Measurements from ENCODE around the gene ZBTB32. TPM values are rescaled to one million over a fixed set of nuclear protein-coding genes. Genes with fewer than 3 reads are reported as not detected.

The ZBTB32 gene
- total RNA-seq, 1 donor from 2014 or later, result not detected

Other genes starting within 250 kb of the ZBTB32 start
- not detected in 2 replicates for gene KRTDAP, start 214.1 kb upstream of the ZBTB32 start, total RNA-seq
- gene DMKN, start 190.9 kb upstream of the ZBTB32 start, total RNA-seq, result not detected in 2 replicates
- not detected in 2 replicates for gene SBSN, start 176.2 kb upstream of the ZBTB32 start, total RNA-seq
- gene GAPDHS, start 171.1 kb upstream of the ZBTB32 start, total RNA-seq, result not detected in 2 replicates
- 51.4 and 75.2 TPM in 2 replicates for gene TMEM147, start 158.9 kb upstream of the ZBTB32 start, total RNA-seq
- not detected in 2 replicates for gene ATP4A, start 140.9 kb upstream of the ZBTB32 start, total RNA-seq
- gene PMIS2, start 118.4 kb upstream of the ZBTB32 start, total RNA-seq, result not detected in 2 replicates
- gene HAUS5, start 91.8 kb upstream of the ZBTB32 start, total RNA-seq, result 3.4 and 3.9 TPM in 2 replicates
- 22.2 and 25.6 TPM in 2 replicates for gene RBM42, start 75.5 kb upstream of the ZBTB32 start, total RNA-seq
- 0.20 and 0.44 TPM in 2 replicates for gene ETV2, start 62.8 kb upstream of the ZBTB32 start, total RNA-seq
- gene COX6B1, start 56.2 kb upstream of the ZBTB32 start, total RNA-seq, result 287 and 398 TPM in 2 replicates
- gene UPK1A, start 38.0 kb upstream of the ZBTB32 start, total RNA-seq, result not detected in 2 replicates
- gene KMT2B, start 13.4 kb downstream of the ZBTB32 start, total RNA-seq, result 3.1 and 4.0 TPM in 2 replicates
- 0.20 and 1.1 TPM in 2 replicates for gene IGFLR1, start 37.9 kb downstream of the ZBTB32 start, total RNA-seq
- gene U2AF1L4, start 40.9 kb downstream of the ZBTB32 start, total RNA-seq, result 1.1 and 4.0 TPM in 2 replicates
- 16.5 and 16.6 TPM in 2 replicates for gene PSENEN, start 41.1 kb downstream of the ZBTB32 start, total RNA-seq
- gene LIN37, start 44.0 kb downstream of the ZBTB32 start, total RNA-seq, result 2.4 and 5.0 TPM in 2 replicates
- gene HSPB6, start 52.5 kb downstream of the ZBTB32 start, total RNA-seq, result 0.20 and 0.22 TPM in 2 replicates
- gene PROSER3, start 53.6 kb downstream of the ZBTB32 start, total RNA-seq, result 1.3 and 1.4 TPM in 2 replicates
- gene ARHGAP33, start 71.0 kb downstream of the ZBTB32 start, total RNA-seq, result 0.44 and 1.2 TPM in 2 replicates
- gene PRODH2, start 108.3 kb downstream of the ZBTB32 start, total RNA-seq, result not detected in 2 replicates
- not detected in 2 replicates for gene NPHS1, start 147.9 kb downstream of the ZBTB32 start, total RNA-seq
- not detected in 2 replicates for gene KIRREL2, start 152.4 kb downstream of the ZBTB32 start, total RNA-seq
- gene APLP1, start 164.0 kb downstream of the ZBTB32 start, total RNA-seq, result 1.2 and 2.2 TPM in 2 replicates
- 1.3 and 3.8 TPM in 2 replicates for gene NFKBID, start 196.0 kb downstream of the ZBTB32 start, total RNA-seq
- gene HCST, start 198.0 kb downstream of the ZBTB32 start, total RNA-seq, result 0.22 and 0.40 TPM in 2 replicates
- not detected in 2 replicates for gene TYROBP, start 203.7 kb downstream of the ZBTB32 start, total RNA-seq
- gene LRFN3, start 231.8 kb downstream of the ZBTB32 start, total RNA-seq, result 1.3 and 2.0 TPM in 2 replicates

Measured in lung microvascular endothelial cell (primary cell).